Measurements from ENCODE around the gene CFAP92. TPM values are rescaled to one million over a fixed set of nuclear protein-coding genes. Genes with fewer than 3 reads are reported as not detected.

The CFAP92 gene
- total and polyA plus RNA-seq, 7 experiments from 2014 or later: 0.10 to 1.4 (median 0.46) TPM

DNA sequence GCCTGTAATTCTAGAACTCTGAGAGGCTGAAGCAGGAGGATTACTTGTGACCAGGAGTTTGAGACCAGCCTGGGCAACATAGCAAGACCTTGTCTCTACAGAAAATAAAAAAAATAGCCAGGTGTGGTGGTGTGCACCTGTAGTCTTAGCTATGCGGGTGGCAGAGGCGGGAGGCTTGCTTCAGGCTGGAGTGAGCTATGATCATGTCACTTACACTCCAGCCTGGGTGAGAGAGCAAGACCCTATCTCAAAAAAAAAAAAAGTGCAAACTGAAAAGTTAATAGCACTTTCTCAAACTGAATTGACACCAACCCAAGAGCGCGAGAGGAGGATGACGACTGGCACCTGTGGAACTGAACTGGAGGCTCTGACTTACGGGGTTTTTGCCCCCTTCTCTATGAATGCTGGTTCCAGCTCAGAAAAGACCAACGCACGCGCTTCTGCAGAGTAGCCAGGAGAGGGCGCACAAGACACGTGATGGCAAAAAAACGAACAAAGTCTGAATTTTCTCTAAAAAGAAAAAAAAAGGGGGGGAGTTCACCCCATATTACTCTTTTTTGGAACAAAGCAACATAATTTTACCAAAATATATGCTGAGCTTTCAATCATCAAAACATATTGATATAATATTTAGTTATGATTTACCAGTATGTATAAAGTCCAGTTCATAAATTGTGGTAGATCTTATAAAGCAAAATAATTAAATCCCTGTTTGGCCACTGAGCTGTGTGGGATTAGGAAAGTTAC, 23.7 kb downstream of the CFAP92 start:
- H3K27me3 ChIP-seq (ENCODE audit: control insufficient read depth in 2 of 2, insufficient read depth in 2 of 2, low read length in 2 of 2): no peaks in the 10 kb centered on the region
- no peaks in the 10 kb centered on the region for H3K36me3 ChIP-seq (ENCODE audit: control insufficient read depth in 2 of 3, insufficient read depth in 3 of 3, low read length in 3 of 3)
- H3K9me3 Mint-ChIP-seq: no peaks in the 10 kb centered on the region
- H3K4me3 Mint-ChIP-seq: peak overlapping the region in 1 of 10 donors; percentile 11
- ATAC-seq (peak; percentile 89), DNase-seq (peak; percentile 43 to 75 (median 64))
- CTCF ChIA-PET: interaction anchor here (0.5 to 6.4 kb wide), 64 partner anchors 12 to 1136 kb away, joined by 3 to 127 read pairs (median 4); partner anchors contain the start of genes CFAP92, COPG1, EFCAB12 and RAB43
- no peaks in the 10 kb centered on the region for H3K36me3 Mint-ChIP-seq
- POLR2A ChIA-PET: interaction anchor here (0.6 to 5.6 kb wide), 22 partner anchors 25 to 689 kb away, joined by 3 to 48 read pairs (median 4); partner anchors contain the start of genes CFAP92, COPG1 and RAB43
- peaks cover 0 to 7% (median 6%) of the 10 kb centered on the region in 7 donors for H3K4me1 Mint-ChIP-seq
- H3K27ac ChIP-seq (ENCODE audit: low read depth, low read length): no peak overlapping the region
- no peaks in the 10 kb centered on the region for H3K4me1 ChIP-seq (ENCODE audit: control insufficient read depth in 2 of 2, insufficient read depth in 2 of 2, low read length in 2 of 2)
- intact Hi-C loops (cut with micrococcal nuclease): loop anchor here (1.0 to 10.0 kb wide), 11 partner anchors 46 to 859 kb away; partner anchors contain the start of genes COPG1 (in 1 of the 2) and ISY1 (in 1 of the 2)
- H3K27me3 Mint-ChIP-seq: peaks cover 0 to 5% (median 0%) of the 10 kb centered on the region in 5 donors
- no peaks in the 10 kb centered on the region for H3K9me3 ChIP-seq (ENCODE audit: control insufficient read depth in 2 of 3, low read length in 3 of 3)
- no peak overlapping the region for H3K27ac Mint-ChIP-seq
- no peak overlapping the region for H3K4me3 ChIP-seq (ENCODE audit: low read length)

DNA sequence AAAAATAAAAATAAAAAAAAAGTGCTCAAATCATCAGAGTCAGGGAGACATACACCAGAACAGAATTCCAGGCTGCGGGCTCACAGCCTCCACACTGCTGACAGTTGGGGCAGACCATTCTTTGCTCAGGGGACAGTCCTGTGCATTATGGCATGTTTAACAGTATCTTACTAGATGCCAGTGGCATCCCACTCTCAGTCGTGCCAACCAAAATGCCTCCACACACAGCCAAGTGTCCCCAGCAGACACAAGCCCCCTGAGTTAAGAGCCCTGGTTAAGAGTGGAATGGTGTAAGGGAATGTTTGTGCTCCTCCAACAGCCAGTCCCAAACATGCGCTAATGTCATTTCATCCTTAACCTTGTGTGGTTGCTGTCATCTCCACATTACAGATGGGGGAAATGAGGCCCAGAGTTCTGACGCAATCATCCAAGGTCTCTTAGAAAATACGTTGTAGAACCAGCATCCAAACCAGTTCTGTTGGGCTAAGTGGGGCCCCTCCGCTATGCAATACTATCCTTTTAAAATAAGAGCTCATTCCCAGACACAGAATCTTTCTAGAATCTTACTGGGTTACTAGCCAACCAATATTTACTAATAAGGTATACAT, 26.0 kb downstream of the CFAP92 start:
- Mint-ChIP-seq H3K27ac (no peak overlapping the region), H3K4me3 (no peak overlapping the region), H3K4me1 (peaks cover 0 to 7% (median 6%) of the 10 kb centered on the region in 7 donors), H3K9me3 (no peaks in the 10 kb centered on the region), H3K27me3 (peaks cover 0 to 4% (median 0%) of the 10 kb centered on the region in 5 donors), H3K36me3 (no peaks in the 10 kb centered on the region)
- ATAC-seq (no peak), DNase-seq (no peak)
- Histone ChIP-seq H3K4me3 (ENCODE audit: low read length) (no peak overlapping the region), H3K36me3 (ENCODE audit: control insufficient read depth in 2 of 3, insufficient read depth in 3 of 3, low read length in 3 of 3) (no peaks in the 10 kb centered on the region), H3K27ac (ENCODE audit: low read depth, low read length) (no peak overlapping the region), H3K4me1 (ENCODE audit: control insufficient read depth in 2 of 2, insufficient read depth in 2 of 2, low read length in 2 of 2) (no peaks in the 10 kb centered on the region), H3K27me3 (ENCODE audit: control insufficient read depth in 2 of 2, insufficient read depth in 2 of 2, low read length in 2 of 2) (no peaks in the 10 kb centered on the region), H3K9me3 (ENCODE audit: control insufficient read depth in 2 of 3, low read length in 3 of 3) (no peaks in the 10 kb centered on the region)
- CTCF ChIA-PET: interaction anchor here (0.7 to 6.4 kb wide), 4 partner anchors 48 to 279 kb away, joined by 3 to 127 read pairs (median 3); partner anchors contain the start of gene COPG1
- POLR2A ChIA-PET: interaction anchor here (0.6 to 5.6 kb wide), 3 partner anchors 49 to 152 kb away, joined by 3 to 48 read pairs (median 5); no protein-coding TSS in a partner anchor
- intact Hi-C loops (cut with micrococcal nuclease): no loop called here

DNA sequence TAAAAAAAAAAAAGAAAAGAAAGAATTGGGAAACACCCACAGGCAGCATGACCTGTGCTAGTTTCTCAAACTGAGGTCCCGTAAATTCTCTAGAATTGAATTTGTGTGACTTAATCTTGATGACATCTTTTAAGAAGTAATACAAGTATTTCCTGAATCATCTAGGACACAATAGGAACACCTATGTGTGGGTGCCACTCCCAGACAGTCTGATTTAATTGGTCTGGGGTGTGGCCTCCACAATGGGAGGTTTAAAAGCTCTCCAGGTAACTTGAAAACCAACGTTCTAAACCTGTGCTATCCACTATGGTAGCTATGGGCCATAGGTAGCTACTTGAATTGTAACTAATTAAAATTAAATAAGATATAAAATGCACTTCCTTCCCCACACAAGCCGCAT, 28.1 kb downstream of the CFAP92 start:
- Mint-ChIP-seq H3K4me3 (no peak overlapping the region), H3K9me3 (no peaks in the 10 kb centered on the region), H3K4me1 (peaks cover 3 to 7% (median 6%) of the 10 kb centered on the region in 7 donors), H3K36me3 (no peaks in the 10 kb centered on the region), H3K27me3 (peaks cover 0 to 6% (median 0%) of the 10 kb centered on the region in 5 donors), H3K27ac (no peak overlapping the region)
- Histone ChIP-seq H3K27ac (ENCODE audit: low read depth, low read length) (no peak overlapping the region), H3K4me3 (ENCODE audit: low read length) (no peak overlapping the region), H3K27me3 (ENCODE audit: control insufficient read depth in 2 of 2, insufficient read depth in 2 of 2, low read length in 2 of 2) (no peaks in the 10 kb centered on the region), H3K4me1 (ENCODE audit: control insufficient read depth in 2 of 2, insufficient read depth in 2 of 2, low read length in 2 of 2) (no peaks in the 10 kb centered on the region), H3K36me3 (ENCODE audit: control insufficient read depth in 2 of 3, insufficient read depth in 3 of 3, low read length in 3 of 3) (no peaks in the 10 kb centered on the region), H3K9me3 (ENCODE audit: control insufficient read depth in 2 of 3, low read length in 3 of 3) (no peaks in the 10 kb centered on the region)
- ChIA-PET POLR2A (no interaction called here), CTCF (interaction anchor here (1.3 kb wide), 1 partner anchor 155 kb away, joined by 3 read pairs; no protein-coding TSS in a partner anchor)
- DNase-seq (no peak), ATAC-seq (no peak)
- intact Hi-C loops (cut with micrococcal nuclease): no loop called here

DNA sequence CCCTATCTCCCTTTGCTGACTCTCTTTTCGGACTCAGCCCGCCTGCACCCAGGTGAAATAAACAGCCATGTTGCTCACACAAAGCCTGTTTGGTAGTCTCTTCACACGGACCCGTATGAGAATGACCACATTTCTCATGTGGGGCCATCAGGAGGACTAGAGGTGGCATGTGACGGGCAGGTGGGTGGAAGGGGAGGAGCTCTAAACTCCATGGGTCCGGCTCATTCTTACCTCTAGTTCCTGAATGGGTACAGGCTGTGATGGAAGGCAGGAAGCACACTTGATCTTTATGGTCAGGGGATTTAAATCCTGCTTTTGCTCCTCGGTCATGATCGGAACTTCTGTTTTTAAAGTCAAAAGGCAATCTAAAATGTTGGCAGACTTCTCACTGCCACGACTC, 28.6 kb downstream of the CFAP92 start:
- no peaks in the 10 kb centered on the region for H3K9me3 Mint-ChIP-seq
- no peaks in the 10 kb centered on the region for H3K36me3 Mint-ChIP-seq
- no peaks in the 10 kb centered on the region for H3K4me1 ChIP-seq (ENCODE audit: control insufficient read depth in 2 of 2, insufficient read depth in 2 of 2, low read length in 2 of 2)
- no peak overlapping the region for H3K27ac ChIP-seq (ENCODE audit: low read depth, low read length)
- POLR2A ChIA-PET: no interaction called here
- no peak for ATAC-seq
- no peak overlapping the region for H3K4me3 ChIP-seq (ENCODE audit: low read length)
- intact Hi-C loops (cut with micrococcal nuclease): no loop called here
- H3K27me3 Mint-ChIP-seq: peaks cover 0 to 8% (median 0%) of the 10 kb centered on the region in 5 donors
- no peak for DNase-seq
- no peak overlapping the region for H3K4me3 Mint-ChIP-seq
- no peaks in the 10 kb centered on the region for H3K36me3 ChIP-seq (ENCODE audit: control insufficient read depth in 2 of 3, insufficient read depth in 3 of 3, low read length in 3 of 3)
- no peaks in the 10 kb centered on the region for H3K9me3 ChIP-seq (ENCODE audit: control insufficient read depth in 2 of 3, low read length in 3 of 3)
- H3K27ac Mint-ChIP-seq: no peak overlapping the region
- H3K4me1 Mint-ChIP-seq: peaks cover 3 to 7% (median 4%) of the 10 kb centered on the region in 7 donors
- CTCF ChIA-PET: interaction anchor here (1.3 kb wide), 1 partner anchor 155 kb away, joined by 3 read pairs; no protein-coding TSS in a partner anchor
- no peaks in the 10 kb centered on the region for H3K27me3 ChIP-seq (ENCODE audit: control insufficient read depth in 2 of 2, insufficient read depth in 2 of 2, low read length in 2 of 2)

DNA sequence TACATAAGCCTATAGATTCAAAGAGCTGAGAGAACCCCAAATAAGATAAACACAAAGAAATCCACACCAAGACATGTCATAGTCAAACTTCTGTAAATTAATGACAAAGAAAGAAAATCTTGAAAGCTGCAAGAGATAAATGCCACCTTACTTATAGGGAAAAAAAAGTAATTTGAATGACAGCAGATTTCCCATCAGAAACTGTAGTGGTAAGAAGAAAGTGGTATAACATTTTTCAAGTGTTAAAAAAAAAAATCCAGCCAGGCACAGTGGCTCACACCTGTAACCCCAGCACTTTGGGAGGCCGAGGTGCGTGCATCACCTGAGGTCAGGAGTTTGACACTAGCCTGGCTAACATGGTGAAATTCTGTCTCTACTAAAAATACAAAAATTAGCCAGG, 37.4 kb downstream of the CFAP92 start:
- ChIA-PET POLR2A (no interaction called here), CTCF (no interaction called here)
- Mint-ChIP-seq H3K9me3 (peaks cover 0 to 10% (median 2%) of the 10 kb centered on the region in 11 donors), H3K36me3 (peaks cover 0 to 5% (median 0%) of the 10 kb centered on the region in 5 donors), H3K27ac (no peak overlapping the region), H3K4me3 (no peak overlapping the region), H3K27me3 (peaks cover 0 to 16% (median 0%) of the 10 kb centered on the region in 5 donors), H3K4me1 (peaks cover 0 to 6% (median 0%) of the 10 kb centered on the region in 7 donors)
- H3K4me3 ChIP-seq (ENCODE audit: low read length): no peak overlapping the region
- no peaks in the 10 kb centered on the region for H3K36me3 ChIP-seq (ENCODE audit: control insufficient read depth in 2 of 3, insufficient read depth in 3 of 3, low read length in 3 of 3)
- no peaks in the 10 kb centered on the region for H3K27me3 ChIP-seq (ENCODE audit: control insufficient read depth in 2 of 2, insufficient read depth in 2 of 2, low read length in 2 of 2)
- no peaks in the 10 kb centered on the region for H3K9me3 ChIP-seq (ENCODE audit: control insufficient read depth in 2 of 3, low read length in 3 of 3)
- intact Hi-C loops (cut with micrococcal nuclease): no loop called here
- H3K4me1 ChIP-seq (ENCODE audit: control insufficient read depth in 2 of 2, insufficient read depth in 2 of 2, low read length in 2 of 2): no peaks in the 10 kb centered on the region
- DNase-seq (no peak), ATAC-seq (no peak)
- no peak overlapping the region for H3K27ac ChIP-seq (ENCODE audit: low read depth, low read length)

DNA sequence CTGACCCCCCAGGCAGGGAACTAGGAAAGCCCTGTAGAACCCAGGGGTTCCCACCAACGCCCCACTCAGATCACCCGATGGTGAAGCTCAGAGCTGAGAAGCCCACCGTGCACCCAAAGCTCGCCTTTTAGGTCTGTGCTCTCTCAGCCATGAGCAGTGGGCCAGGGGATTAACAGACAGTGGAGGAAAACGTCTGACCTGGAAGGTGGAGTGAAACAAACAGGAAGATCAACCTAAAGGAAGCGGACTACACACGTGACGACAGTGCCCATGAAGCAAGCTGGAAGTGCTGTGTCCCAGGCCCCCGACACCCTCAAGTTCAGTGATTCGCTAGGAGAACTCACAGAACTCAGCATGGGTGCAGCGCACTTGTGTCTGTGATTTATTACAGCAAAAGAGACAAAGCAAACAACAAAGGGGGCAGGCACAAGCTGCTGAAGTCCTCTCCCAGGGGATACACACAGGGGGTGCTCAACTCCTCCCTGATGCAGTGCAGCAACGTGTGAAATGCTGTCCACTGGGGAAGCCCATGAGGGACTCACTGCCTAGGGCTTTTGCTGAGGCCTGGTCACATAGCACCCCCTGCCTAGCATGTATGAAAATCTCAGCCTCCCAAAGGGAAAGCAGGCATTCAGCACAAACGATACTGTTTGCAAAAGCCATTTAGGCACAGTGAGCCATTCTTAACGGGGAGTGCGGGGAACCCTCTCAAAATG, 43.5 kb downstream of the CFAP92 start:
- H3K9me3 Mint-ChIP-seq: peaks cover 0 to 5% (median 0%) of the 10 kb centered on the region in 11 donors
- H3K4me1 ChIP-seq (ENCODE audit: control insufficient read depth in 2 of 2, insufficient read depth in 2 of 2, low read length in 2 of 2): no peaks in the 10 kb centered on the region
- ATAC-seq (peak; percentile 70), DNase-seq (peak in 4 of 9 donors; percentile 10 to 48 (median 32))
- ChIA-PET CTCF (interaction anchor here (0.7 to 1.5 kb wide), 2 partner anchors 75 to 104 kb away, joined by 3 to 4 read pairs; no protein-coding TSS in a partner anchor), POLR2A (interaction anchor here (1.3 kb wide), 1 partner anchor 72 kb away, joined by 4 read pairs; the partner anchor contains the start of gene ACAD9)
- peaks cover 0 to 14% (median 0%) of the 10 kb centered on the region in 5 donors for H3K27me3 Mint-ChIP-seq
- peak overlapping the region in 1 of 9 donors; percentile 56 for H3K27ac Mint-ChIP-seq
- no peak overlapping the region for H3K27ac ChIP-seq (ENCODE audit: low read depth, low read length)
- no peaks in the 10 kb centered on the region for H3K27me3 ChIP-seq (ENCODE audit: control insufficient read depth in 2 of 2, insufficient read depth in 2 of 2, low read length in 2 of 2)
- no peaks in the 10 kb centered on the region for H3K9me3 ChIP-seq (ENCODE audit: control insufficient read depth in 2 of 3, low read length in 3 of 3)
- no peaks in the 10 kb centered on the region for H3K36me3 ChIP-seq (ENCODE audit: control insufficient read depth in 2 of 3, insufficient read depth in 3 of 3, low read length in 3 of 3)
- H3K4me3 Mint-ChIP-seq: no peak overlapping the region
- intact Hi-C loops (cut with micrococcal nuclease): loop anchor here in 1 of 2 donors (5.0 kb wide), 1 partner anchor 73 kb away; the partner anchor contains the start of gene ACAD9
- no peak overlapping the region for H3K4me3 ChIP-seq (ENCODE audit: low read length)
- H3K4me1 Mint-ChIP-seq: no peaks in the 10 kb centered on the region
- no peaks in the 10 kb centered on the region for H3K36me3 Mint-ChIP-seq

All from naive thymus-derived CD4-positive, alpha-beta T cell (primary cell).